Activated CD8-positive, alpha-beta memory T cell treated with anti-CD3 and anti-CD28 coated beads, Interleukin-2, amount 50 U/mL, for 1 hour (primary cell): ENCODE data around the gene TMEM120B.

ENCODE experiments used
- DNase-seq: peaks from one replicate; pipeline ENCODE4 v3.0.0-alpha.2; 2020; ENCODE audit errors: extremely low read depth

The TMEM120B gene

GRCh38 chr12:121804417-121805111 lies 92.0 kb downstream of the TMEM120B start:
- DNase-seq = no peak

DNA sequence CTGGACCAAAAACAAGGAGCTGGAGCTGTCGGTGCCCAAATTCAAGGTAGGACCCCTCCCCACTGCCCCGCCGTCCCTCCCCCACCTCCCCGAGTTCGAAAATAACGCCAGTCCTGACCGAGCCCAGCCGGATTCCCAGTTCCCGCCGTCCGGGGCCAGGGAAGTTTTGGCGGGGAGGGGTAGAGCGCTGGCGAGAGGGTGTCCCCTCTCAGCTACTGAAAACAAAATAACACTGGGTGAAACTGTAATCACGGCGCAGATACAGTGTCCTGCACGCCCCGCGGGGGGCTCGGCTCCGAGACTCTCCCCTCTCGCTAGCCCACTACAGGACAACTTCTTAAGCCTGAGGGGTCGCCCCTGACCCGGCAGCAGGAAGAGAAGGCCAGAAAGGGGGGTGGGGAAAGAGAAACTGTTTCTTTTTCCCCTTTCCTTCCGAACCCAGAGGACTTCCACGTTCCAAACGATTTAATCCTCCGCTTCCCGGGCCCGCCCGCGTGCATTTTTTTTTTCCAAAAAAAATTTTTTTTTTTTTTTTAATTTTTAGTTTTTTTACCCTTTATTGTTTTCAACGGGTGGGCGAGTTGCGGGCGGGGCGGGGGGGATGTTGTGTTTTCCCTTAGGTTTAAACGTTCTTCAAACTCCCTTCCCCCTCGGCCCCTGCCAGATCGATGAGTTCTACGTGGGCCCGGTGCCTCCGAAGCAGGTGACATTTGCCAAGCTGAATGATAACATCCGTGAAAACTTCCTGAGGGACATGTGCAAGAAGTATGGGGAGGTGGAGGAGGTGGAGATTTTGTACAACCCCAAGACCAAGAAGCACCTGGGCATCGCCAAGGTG lies 92.8 kb downstream of the TMEM120B start:
- no peak for DNase-seq

- no peak for DNase-seq
Observed at GRCh38 chr12:121806009-121806545, 93.5 kb downstream of the TMEM120B start.

DNA sequence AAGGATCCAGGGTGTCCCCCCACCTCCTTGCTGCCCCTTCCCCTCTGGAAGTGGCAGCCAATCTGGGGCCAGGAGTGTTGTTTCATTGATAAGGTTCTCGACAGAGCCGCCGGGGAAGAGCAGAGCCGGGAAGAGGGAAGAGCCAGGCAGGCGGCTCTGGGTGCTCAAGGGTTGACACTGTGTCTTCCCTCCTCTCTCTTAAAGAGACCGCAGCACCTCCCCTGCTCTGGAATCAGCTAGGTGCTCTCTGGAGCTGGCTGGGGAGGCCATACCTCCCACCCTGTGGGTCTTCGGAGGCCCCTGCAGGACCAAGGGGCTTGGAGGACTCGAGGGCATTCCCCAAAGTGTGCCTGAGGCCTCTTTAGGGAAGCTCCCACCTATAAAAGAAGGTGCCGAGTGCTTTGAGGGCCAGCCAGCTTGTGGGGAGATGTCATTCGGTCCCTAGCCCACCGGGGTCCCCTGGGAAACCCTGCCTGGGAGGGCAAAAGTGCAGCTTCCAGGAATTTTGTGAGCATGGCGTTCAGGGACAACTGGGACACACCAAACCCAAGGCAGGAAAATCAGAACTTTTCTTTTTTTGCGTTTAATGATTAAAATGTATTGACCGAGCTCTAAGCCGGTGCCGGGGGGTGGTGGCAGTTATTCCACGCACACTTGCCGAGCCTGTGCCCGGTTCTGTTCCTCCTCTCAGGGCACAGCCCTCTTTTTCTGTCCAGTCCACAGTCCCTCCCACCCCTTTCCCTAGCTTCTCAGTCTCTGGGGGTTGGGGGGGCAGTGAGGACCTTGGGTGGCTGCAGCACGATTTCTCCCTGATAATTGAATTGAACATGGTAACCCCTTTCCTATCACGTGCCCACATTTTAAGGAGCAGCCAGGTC lies 94.2 kb downstream of the TMEM120B start:
- DNase-seq = no peak

DNA sequence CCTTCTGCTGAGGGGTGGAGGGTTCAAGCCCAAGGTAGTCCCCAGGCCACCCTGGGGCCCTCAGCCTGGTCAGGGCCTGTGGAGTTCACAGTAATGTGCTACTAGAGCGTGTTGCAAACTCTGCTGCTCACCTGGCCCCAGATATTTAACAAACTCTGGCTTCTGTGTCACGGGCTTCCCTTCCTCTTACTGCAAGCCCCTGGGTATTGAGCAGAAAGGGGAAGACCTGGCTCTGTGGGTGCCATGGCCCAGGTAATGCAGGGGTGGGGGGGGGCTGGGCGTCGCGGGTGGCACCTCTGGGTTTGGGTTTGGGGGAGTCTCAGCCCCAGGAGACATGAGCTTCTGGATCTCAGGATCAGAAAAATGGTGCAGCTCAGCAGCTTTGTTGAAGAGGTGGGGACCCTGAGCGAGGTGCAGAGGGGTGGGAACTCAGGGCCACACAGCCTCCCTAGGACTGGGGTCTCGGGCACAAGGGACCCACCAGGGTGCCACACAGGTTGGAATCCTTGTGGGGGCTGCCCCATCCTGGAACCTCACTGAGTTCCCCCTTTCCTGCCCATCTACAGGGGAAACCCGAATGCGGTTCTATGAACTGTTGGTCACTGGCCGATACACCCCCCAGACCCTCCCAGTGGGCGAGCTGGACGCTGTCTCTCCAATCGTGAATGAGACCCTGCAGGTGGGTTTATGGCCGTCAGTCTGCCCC lies 95.2 kb downstream of the TMEM120B start:
- DNase-seq = no peak

GRCh38 chr12:121808623-121809022 lies 96.1 kb downstream of the TMEM120B start:
- no peak for DNase-seq

DNA sequence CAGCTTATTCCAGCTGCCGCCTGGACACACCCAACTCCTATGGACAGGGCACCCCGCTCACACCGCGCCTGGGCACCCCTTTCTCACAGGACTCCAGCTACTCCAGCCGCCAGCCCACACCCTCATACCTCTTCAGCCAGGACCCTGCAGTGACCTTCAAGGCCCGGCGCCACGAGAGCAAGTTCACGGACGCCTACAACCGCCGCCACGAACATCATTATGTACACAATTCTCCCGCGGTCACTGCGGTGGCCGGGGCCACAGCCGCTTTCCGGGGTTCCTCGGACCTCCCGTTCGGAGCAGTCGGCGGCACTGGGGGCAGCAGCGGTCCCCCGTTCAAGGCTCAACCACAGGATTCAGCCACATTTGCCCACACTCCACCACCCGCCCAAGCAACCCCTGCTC lies 97.2 kb downstream of the TMEM120B start:
- DNase-seq = no peak

GRCh38 chr12:121810234-121810817 lies 97.8 kb downstream of the TMEM120B start:
- no peak for DNase-seq

DNA sequence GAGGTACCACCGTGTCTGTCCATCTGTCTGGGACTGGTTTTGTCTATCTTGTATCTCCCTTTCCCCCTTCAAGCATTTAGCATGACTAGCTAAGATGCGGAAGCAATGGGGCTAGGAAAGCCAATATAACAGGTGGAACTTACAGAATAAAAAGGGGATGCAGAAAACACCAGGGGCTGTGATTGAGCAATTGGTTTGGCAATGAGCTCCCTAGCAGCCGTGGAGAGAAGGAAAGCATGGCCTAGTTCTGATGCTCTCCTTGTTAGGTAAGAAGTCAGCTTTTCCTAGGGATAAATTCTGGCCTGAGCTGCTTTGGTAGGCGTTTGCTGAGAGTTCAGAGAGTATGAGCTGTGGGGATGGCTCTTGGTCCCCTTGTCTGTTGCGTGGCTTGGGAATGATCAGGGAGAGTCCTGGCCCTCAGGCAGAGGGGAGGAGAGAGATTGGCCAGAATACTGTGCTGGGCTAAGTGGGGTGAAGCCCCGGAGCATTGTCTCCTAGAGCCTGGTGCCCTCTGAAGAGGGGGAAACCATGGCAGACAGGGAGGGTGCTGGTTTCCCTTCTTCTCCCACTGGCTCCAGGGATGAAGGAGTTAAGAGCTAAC lies 98.4 kb downstream of the TMEM120B start:
- DNase-seq = no peak

DNA sequence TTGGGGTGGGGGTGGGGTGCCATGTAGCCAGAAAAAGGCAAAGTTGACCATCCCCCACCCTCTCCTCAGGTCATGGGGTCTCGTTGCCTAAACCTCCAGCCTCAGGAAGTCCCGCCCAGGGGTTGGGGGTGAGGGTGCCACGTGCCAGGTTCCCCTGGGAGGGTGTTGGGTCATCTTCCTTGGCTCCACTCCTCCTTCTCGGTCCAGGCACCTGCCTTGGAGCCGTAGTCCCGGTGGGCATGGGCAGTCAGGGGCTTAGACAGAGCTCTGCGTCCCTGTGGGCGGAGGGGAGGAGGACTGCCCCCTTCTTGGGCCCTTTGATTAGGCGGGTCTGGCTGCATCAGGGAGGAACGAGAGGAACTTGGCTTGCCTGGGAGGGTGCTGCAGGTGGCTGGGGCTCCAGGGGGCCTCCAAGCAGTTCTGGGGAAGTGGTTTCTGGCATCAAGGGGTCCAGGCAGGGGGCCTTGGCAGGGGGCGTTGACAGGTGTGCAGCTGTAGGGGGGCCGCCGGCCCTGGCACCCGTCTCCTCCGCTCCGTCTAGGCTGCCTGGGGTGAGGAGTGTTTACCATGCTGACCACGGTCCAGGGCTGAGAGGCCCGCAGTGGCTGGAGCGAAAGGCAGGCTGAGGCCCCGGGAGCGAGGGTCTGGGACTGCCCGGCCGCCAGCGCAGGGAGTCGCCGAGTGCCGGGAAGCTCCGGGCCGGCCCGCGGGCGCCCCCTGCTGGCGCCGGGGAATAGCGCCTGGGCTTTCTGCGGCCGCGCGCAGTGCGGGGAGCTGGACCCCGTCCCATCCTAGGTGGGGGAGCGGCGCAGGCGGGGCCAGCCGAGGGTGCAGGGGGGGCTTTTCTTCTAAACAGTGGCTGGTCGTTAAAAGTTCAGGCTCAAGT lies 99.1 kb downstream of the TMEM120B start:
- DNase-seq = no peak

- no peak for DNase-seq
Observed at GRCh38 chr12:121812320-121812871, 99.8 kb downstream of the TMEM120B start.

DNA sequence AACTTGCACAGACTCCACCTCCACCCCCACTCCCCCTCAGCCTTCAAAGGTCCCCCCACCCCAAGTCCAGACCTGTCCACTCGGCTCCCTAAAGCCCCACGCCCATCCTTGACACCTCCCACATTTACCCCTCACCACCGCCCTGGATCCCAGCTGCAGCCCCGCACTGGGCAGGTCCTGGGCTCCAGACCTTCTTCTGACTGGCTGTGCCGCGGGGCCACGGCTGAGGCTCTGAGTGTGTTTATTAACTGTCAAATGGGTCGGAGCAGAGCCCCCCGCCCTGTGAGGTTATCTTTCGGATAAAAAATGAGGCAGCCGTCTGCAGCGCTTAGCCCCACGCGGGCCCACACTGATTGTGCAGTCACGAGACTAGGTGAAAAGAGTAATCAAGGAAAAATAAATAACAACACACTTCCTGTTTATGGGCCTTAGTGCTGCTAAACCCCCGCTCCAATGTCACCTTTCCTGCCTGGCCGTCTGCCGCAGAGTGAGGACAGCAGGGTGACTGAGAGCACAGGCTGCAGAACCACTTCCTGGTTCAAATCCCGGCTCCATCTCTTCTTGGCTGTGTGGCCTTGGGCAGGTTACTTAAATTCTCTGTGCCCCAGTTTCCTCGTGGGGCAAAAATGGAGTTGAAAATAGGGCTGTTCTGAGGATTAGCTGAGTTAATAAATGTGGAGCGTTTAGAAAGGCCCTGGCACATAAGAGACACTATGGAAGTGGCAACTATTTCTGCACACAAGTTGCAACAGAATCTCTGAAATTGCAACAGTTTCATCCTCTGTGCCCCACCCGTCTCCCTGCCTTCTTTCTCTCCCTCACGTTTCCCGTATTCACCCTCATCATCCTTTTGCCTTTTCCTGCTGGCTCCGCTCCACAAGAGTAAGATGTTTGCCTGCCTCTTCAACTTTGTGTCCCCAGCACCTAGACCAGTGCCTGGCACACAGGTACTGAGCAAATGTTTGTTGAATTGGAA lies 100.7 kb downstream of the TMEM120B start:
- no peak for DNase-seq

DNA sequence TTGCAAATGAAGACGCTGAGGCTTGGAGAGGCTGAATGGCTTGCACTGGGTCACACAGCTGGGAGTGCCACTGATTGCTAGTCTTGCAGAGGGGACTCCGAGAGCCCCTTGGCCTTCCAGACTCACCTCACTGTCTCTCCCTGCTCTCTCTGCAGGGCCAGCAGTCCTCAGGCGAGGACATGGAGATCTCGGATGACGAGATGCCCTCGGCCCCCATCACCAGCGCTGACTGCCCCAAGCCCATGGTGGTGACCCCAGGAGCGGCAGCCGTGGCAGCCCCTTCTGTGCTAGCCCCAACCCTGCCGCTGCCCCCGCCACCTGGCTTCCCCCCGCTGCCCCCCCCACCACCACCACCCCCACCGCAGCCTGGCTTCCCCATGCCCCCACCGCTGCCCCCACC lies 101.4 kb downstream of the TMEM120B start:
- DNase-seq = no peak

DNA sequence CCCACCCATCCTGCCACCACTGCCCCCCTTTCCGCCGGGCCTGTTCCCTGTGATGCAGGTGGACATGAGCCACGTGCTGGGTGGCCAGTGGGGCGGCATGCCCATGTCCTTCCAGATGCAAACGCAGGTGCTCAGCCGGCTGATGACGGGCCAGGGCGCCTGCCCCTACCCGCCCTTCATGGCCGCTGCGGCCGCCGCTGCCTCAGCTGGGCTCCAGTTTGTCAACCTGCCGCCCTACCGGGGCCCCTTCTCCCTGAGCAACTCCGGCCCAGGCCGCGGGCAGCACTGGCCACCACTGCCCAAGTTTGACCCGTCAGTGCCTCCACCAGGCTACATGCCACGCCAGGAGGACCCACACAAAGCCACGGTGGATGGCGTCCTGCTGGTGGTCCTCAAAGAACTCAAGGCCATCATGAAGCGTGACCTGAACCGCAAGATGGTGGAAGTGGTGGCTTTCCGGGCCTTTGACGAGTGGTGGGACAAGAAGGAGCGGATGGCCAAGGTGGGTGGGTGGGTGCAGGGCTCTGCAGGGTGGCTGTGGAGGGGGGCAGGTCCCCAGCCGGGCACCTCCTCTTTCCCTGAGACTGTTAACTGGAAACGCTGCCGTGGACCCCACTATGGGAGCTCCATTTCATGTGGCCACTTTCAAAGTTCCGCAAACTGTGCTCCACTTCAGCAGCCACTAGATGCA lies 102.0 kb downstream of the TMEM120B start:
- DNase-seq = no peak

GRCh38 chr12:121815263-121815662 lies 102.7 kb downstream of the TMEM120B start:
- no peak for DNase-seq

GRCh38 chr12:121816925-121817647 lies 104.5 kb downstream of the TMEM120B start:
- DNase-seq = no peak

GRCh38 chr12:121817648-121818043 lies 105.1 kb downstream of the TMEM120B start:
- no peak for DNase-seq
